Measurements from ENCODE around the gene STK32B. TPM values are rescaled to one million over a fixed set of nuclear protein-coding genes. Genes with fewer than 3 reads are reported as not detected.
"Not testable (repeated sequence)": the region's sequence is repeated elsewhere in the genome, so short reads cannot be mapped to it uniquely, and the experiment has no call there.

STK32B gene
- total RNA-seq, 1 experiment from 2014 or later = 16.8 TPM

DNA sequence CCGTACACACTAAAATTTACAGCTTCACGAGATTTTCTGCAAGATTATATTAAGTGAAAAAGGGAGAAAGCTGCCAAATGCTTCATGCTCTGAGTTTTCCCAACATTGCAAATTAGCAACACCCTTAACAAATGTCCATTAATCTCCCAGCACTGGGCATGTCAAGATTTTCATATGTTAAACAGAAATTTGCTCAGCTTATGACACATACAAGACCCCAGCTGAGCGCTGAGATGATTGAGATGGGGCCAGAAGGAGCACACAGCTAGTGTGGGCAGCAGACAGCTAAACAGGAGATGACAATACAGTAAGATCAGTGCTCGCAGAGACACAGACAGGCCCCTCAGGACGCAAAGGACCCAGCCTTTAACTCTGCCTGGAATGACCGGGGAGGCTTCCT, 208.8 kb downstream of the STK32B start:
- no peak for DNase-seq (ENCODE audit: low spot score)

GRCh38 chr4:5261866-5262265, 210.6 kb downstream of the STK32B start:
- DNase-seq (ENCODE audit: low spot score) = no peak

DNA sequence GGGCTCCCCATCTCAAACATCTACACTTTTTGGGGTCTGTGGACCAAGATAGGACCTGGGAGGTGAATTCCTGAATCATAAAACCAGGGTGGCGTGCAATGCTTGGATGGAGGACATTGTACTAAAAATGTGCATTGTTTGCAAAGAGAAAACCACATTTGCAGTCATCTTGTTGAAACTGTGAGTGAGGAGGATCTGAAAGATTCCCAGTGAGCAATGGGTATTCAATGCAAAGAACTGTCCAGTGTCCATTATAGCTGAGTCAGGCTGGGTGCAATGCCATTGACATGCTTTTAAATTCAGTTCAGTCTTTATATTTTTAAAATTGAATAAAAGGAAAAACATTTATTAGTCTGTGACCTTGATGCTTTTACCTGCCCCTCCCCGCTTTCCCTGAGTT, 215.7 kb downstream of the STK32B start:
- DNase-seq (ENCODE audit: low spot score) = no peak

- DNase-seq (ENCODE audit: low spot score) = no peak
These were observed 216.1 kb downstream of the STK32B start for GRCh38 chr4:5267408-5267807.

DNA sequence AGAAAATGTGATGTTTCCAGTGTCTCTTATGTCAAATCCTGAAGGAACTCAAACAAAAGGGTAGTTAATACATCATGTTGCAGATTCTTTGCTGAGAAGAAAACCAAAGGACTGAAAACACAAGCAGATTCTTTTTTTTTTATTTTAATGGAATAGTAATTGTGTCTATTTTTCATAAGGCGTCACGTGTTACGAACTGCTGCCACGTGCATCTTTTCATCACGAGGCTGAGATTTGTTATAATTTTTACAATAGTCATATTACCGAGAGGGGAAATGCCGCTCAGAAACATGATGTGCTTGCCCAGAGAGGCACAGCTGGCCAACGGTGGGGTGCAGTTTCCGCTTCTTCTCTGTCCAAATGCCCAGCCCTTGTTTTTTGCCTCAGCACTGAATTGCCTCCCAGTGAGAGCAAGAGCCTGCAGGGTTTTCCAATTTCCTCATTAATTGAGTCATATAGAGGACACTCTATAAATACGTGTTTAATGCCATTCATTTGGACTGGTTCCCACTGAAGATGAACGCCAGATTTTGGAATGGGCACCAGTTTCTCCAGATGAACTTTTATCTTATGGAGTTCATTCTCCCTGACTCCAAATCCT, 225.3 kb downstream of the STK32B start:
- DNase-seq (ENCODE audit: low spot score) = no peak

- DNase-seq (ENCODE audit: low spot score) = no peak
These were observed 225.8 kb downstream of the STK32B start for GRCh38 chr4:5277079-5277478.

DNA sequence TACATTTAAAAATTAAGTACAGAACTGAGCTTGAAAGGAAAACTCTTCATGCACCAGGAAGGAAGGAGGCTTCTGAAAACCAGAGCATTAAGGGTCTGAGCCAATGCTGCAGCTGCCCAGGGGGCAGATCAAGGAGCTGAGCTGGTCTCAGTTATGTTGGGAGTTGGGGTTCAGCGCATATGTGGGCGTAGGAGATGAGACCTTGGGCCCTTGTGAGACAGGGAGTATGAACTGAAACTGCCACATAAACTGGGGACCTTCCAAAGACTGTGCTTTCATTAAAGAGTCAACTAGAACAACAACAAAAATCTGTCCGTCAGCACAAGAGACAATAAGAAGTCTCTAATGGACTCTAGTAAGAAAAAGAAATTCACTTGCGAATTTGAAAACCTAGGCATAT, 226.9 kb downstream of the STK32B start:
- no peak for DNase-seq (ENCODE audit: low spot score)

DNA sequence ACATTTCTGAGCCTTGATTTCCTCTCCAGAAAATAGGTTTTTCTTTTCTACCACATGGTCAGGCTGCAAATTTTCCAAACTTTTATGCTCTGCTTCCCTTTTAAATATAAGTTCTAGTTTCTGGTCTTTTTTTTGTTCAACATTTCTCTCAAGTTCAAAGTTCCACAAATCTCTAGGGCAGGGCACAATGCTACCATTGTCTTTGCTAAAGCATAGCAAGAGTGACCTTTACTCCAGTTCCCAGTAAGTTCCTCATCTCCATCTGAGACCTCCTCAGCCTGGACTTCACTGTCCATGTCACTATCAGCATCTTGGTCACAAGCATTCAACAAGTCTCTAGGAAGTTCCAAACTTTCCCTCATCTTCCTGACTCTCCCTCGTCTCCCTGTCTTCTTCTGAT, 228.8 kb downstream of the STK32B start:
- DNase-seq (ENCODE audit: low spot score) = not testable (repeated sequence)

- DNase-seq (ENCODE audit: low spot score) = no peak
These were observed 229.5 kb downstream of the STK32B start for GRCh38 chr4:5280828-5281227.

DNA sequence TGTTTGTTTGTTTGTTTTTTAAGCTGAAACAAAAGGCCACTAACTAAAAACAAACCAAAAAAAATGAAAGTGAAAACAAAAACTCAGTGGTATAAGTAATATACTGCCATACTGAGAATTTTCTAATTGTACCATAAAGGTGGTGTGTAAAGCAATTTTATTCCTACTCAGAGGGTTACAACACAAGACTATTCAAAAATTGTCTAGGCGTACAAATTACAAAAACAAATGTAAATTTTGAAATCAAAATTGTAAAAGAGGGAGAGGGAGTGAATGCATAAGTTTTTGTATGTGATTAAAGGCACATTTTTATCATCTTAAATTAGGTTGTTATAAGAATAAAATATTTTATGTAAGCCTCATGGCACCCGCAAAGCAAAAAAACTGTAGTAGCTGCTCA, 232.6 kb downstream of the STK32B start:
- no peak for DNase-seq (ENCODE audit: low spot score)

- DNase-seq (ENCODE audit: low spot score) = no peak
These were observed 233.2 kb downstream of the STK32B start for GRCh38 chr4:5284517-5284916.

GRCh38 chr4:5292101-5292500, 240.8 kb downstream of the STK32B start:
- no peak for DNase-seq (ENCODE audit: low spot score)

DNA sequence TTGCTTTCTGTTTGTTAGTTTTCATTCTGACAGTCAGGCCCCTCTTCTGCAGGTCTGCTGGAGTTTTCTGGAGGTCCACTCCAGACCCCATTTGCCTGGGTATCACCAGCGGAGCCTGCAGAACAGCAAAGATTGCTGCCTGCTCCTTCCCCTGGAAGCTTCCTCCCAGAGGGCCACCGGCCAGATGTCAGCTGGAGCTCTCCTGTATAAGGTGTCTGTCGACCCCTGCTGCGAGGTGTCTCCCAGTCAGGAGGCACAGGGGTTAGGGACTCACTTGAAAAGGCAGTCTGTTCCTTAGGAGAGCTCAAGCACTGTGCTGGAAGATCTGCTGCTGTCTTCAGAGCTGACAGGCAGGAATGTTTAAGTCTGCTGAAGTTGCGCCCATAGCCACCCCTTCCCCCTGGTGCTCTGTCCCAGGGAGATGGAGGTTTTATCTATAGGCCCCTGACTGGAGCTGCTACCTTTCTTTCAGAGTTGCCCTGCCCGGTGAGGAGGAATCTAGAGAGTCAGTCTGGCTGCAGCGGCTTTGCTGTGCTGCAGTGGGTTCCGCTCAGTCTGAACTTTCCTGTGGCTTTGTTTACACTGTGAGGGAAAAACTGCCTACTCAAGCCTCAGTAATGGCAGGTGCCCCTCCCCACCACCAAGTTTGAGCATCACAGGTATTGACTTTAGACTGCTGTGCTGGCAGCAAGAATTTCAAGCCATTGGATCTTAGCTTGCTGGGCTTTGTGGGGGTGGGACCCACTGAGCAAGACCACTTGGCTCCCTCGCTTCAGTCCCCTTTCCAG, 246.9 kb downstream of the STK32B start:
- DNase-seq (ENCODE audit: low spot score) = not testable (repeated sequence)

- no peak for DNase-seq (ENCODE audit: low spot score)
These were observed 249.0 kb downstream of the STK32B start for GRCh38 chr4:5300283-5300682.

DNA sequence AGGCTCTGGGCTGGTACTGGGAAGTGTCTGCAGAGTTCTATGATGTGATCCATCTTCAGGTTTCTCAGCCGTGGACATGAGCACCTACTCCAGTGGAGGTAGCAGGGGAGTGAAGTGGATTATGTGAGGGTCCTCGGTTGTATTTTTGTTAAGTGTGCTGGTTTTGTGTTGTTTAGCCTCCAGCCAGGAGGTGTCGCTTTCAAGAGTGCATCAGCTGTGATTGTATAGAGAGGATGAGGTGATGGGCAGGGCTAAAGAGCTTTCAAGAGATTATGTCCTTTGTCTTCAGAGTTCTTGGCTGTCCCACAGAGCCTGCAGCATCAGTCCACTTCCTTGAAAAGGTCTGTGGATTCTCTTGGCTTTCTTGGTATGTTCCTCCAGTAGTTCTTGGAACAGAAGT, 256.6 kb downstream of the STK32B start:
- DNase-seq (ENCODE audit: low spot score) = no peak

DNA sequence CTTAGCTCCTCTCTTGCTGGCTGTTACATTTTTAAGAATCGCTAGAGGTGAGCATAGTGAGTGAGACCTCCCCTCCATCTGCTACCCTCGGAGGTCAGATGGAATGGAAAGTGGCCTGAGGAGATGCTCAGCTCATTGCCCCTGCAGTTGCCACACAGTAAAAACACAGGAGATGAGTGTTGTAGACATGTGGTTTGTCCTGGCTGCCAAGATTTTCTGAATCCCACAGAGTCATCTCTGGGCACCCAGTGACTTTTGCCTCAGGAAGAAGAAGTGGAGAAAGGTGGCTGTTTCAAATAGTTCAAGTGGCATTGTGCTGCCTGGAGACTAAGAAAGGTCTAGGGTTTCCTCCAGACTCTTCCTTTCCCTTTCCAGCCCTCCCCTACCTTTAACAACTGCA, 271.0 kb downstream of the STK32B start:
- no peak for DNase-seq (ENCODE audit: low spot score)

- no peak for DNase-seq (ENCODE audit: low spot score)
These were observed 279.2 kb downstream of the STK32B start for GRCh38 chr4:5330339-5330989.

- no peak for DNase-seq (ENCODE audit: low spot score)
These were observed 286.5 kb downstream of the STK32B start for GRCh38 chr4:5337731-5338130.

- no peak for DNase-seq (ENCODE audit: low spot score)
These were observed 287.3 kb downstream of the STK32B start for GRCh38 chr4:5338531-5338930.

DNA sequence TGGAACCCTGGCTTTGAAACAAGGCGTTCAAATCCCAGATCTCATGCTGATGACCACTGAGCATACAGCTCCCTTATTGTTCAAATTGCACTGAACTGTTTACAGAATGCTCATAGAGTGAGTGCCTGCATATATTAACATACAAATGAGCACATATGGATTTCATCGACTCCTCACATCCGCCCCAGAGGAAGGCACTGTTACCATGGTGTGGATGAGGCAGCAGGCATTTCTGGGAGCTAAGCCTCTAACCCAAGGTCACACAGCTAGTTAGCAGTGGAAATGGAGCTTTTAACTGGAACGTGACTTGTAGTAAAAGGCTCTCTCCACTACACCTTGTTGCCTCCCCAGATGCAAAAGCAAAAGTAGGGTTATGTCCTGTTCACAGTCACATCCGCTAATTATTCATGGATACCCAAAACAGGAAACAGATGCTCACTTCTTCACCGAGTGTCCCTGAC, 289.7 kb downstream of the STK32B start:
- DNase-seq (ENCODE audit: low spot score) = no peak

- no peak for DNase-seq (ENCODE audit: low spot score)
These were observed 290.2 kb downstream of the STK32B start for GRCh38 chr4:5341526-5341925.

DNA sequence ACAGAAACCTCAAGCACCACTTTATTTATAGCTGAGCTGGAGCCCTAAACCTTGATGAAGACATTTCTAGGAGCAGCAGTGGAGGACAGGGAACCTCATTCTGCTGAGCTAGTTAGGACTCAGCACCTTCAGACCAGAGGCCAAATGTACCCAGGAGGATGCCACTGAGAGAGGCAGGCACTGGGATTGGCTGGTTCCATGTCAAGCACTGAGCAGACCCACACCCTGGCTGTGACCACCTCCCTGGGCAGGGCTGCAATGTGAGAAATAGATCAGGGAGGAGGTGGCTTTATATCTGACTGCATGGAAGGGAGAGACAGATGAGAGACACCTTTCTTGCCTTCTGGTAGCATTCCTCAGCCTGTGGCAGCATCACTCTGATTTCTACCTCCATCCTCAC, 304.6 kb downstream of the STK32B start:
- no peak for DNase-seq (ENCODE audit: low spot score)

- no peak for DNase-seq (ENCODE audit: low spot score)
These were observed 306.6 kb downstream of the STK32B start for GRCh38 chr4:5357870-5358269.

Measured in H4 (cell line).